Stimulated activated effector memory CD8-positive, alpha-beta T cell treated with anti-CD3 and anti-CD28 coated beads, Interleukin-12 subunit alpha, Interleukin-12 subunit beta, amount 100 ng/mL, for 72 hours (primary cell): ENCODE data around the gene HJURP.

ENCODE experiments used
- ATAC-seq: fragments of 150-1000 bp; cut with Tn5 transposase; 2 replicates; pipeline ENCODE4 v1.10.0; 2021
- DNase-seq, 2 donors: peaks; one replicate each; pipeline ENCODE4 v3.0.0; 2021 to 2022; ENCODE audit warnings: low spot score in 2 of 2
- H3K27ac Mint-ChIP-seq: one replicate; pipeline ENCODE4 v1.8.0; 2022; ENCODE audit warnings: mild to moderate bottlenecking, mixed read lengths
- H3K36me3 Mint-ChIP-seq: one replicate; pipeline ENCODE4 v1.8.0; 2022; ENCODE audit warnings: mild to moderate bottlenecking, mixed read lengths
- H3K4me1 Mint-ChIP-seq: one replicate; pipeline ENCODE4 v1.8.0; 2022; ENCODE audit warnings: mixed read lengths
- H3K4me3 Mint-ChIP-seq: one replicate; pipeline ENCODE4 v1.8.0; 2022; ENCODE audit warnings: mild to moderate bottlenecking, mixed read lengths
- H3K9me3 Mint-ChIP-seq: one replicate; pipeline ENCODE4 v1.8.0; 2022; ENCODE audit warnings: mixed read lengths

Gene HJURP

GRCh38 chr2:233817361-233817911, 36.9 kb downstream of the HJURP start:
- peaks cover 4% of the 10 kb centered on the region for H3K4me1 Mint-ChIP-seq
- no peak overlapping the region for H3K27ac Mint-ChIP-seq
- no peak for ATAC-seq
- no peaks in the 10 kb centered on the region for H3K9me3 Mint-ChIP-seq
- no peak for DNase-seq
- no peaks in the 10 kb centered on the region for H3K36me3 Mint-ChIP-seq
- no peak overlapping the region for H3K4me3 Mint-ChIP-seq

DNA sequence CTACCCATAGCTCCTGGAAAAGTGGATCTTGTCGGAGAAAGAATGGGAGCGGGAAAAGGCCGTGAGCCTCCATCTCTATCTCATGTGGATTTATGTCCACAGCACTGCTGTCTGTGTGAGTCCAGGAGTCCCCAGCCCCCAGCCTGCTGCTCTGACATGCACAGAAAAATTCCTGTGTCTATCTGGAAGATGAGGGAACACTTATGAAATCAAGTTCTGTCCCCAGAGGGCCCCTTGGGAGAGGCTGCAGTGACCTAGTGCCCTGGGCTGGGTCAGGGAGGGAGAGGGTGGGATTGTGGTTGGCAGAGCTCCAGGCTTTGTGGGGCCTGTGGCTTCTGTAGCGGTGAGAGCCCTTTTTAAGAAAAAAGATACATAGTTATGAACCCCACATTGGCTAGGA, 37.6 kb downstream of the HJURP start:
- H3K36me3 Mint-ChIP-seq, result no peaks in the 10 kb centered on the region
- H3K4me3 Mint-ChIP-seq, result no peak overlapping the region
- H3K4me1 Mint-ChIP-seq, result peaks cover 4% of the 10 kb centered on the region
- ATAC-seq (no peak), DNase-seq (no peak)
- H3K27ac Mint-ChIP-seq, result no peak overlapping the region
- no peaks in the 10 kb centered on the region for H3K9me3 Mint-ChIP-seq

DNA sequence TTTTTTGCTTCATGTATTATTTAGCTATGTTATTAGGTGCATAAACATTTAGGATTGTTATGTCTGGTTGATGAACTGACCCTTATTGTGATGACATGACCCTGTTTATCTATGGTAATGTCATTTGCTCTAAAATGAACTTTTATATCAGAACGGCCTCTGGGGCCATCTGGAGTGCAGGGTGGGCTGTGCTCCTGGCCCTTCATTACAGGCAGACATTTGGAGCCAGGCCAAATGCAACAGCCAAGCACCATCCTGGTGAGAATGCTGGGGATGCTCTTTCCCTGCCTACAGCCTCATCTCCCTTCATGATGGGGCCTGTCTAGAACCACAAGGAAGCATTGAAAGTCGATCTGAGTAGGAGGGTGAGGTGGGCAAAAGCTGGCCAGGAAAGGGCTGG, 38.0 kb downstream of the HJURP start:
- Mint-ChIP-seq H3K4me3 (no peak overlapping the region), H3K4me1 (peaks cover 4% of the 10 kb centered on the region), H3K36me3 (no peaks in the 10 kb centered on the region), H3K27ac (no peak overlapping the region), H3K9me3 (no peaks in the 10 kb centered on the region)
- DNase-seq (no peak), ATAC-seq (no peak)

DNA sequence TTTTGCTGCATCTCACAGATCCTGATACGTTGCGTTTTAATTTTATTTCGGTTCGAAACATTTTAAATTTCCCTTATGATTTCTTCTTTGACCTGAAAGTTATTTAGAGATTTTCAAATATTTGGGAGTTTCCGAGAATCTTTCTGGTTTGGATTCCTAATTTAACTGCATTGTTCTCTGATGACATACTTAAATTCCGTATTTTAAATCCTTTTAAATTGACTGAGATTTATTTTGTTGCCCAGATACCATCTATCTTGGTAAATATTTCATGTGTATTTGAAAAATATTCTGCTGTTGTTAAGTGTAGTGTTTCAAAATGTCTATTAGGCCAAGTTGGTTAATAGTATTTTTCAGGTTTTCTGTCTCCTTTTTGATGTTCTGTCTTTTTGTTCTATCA, 38.5 kb downstream of the HJURP start:
- Mint-ChIP-seq H3K27ac (no peak overlapping the region), H3K4me3 (no peak overlapping the region), H3K36me3 (no peaks in the 10 kb centered on the region), H3K9me3 (no peaks in the 10 kb centered on the region), H3K4me1 (peaks cover 4% of the 10 kb centered on the region)
- ATAC-seq (no peak), DNase-seq (no peak)

GRCh38 chr2:233814056-233814835, 40.1 kb downstream of the HJURP start:
- no peaks in the 10 kb centered on the region for H3K9me3 Mint-ChIP-seq
- ATAC-seq, result no peak

DNA sequence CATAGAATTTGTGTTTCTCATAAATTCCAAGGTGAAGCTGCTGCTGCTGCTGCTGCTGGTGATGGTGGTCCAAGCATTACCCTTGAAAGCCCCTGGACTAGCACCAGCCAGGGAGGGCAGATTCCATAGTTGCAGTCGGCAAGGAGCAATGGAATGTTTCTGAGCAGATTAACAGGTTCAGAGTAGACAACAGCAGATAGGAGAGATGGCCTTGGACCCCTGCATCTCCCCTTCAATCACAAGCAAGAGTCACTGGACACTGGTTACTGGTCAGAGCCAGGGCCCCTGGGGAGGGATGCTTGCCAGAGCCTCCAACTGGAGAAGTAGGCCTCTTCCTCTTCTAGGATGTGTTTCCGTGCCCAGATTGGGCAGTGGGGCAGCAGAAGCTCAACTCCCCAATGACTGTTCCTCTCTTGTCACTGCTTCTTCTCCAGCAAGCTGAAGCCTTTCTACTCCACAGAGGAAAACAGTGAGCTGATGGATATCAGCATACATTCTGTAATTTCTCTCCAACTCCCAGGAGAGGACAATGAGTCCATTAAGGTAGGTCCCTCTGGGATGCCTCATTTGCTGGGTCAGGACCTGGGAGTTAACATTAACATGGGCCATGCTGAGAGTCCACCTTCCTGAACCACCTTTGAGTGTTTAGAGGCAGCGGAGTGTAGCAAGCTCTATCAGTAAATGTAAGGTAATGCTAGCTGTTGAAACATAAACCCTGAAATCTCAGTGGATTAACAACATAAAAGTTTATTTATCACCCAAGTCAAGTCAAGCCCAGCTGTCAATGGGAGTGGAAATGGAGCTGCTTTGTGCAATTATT, 40.9 kb downstream of the HJURP start:
- Mint-ChIP-seq H3K4me1 (peaks cover 4% of the 10 kb centered on the region), H3K4me3 (no peak overlapping the region), H3K27ac (no peak overlapping the region), H3K36me3 (no peaks in the 10 kb centered on the region), H3K9me3 (no peaks in the 10 kb centered on the region)
- DNase-seq, result no peak
- ATAC-seq, result no peak

More at GRCh38 chr2:233814056-233814835, 40.1 kb downstream of the HJURP start:
- Mint-ChIP-seq H3K4me3 (no peak overlapping the region), H3K36me3 (no peaks in the 10 kb centered on the region), H3K27ac (no peak overlapping the region), H3K4me1 (peaks cover 4% of the 10 kb centered on the region)
- no peak for DNase-seq

- Mint-ChIP-seq H3K4me3 (no peak overlapping the region), H3K36me3 (no peaks in the 10 kb centered on the region), H3K9me3 (no peaks in the 10 kb centered on the region), H3K27ac (no peak overlapping the region), H3K4me1 (no peaks in the 10 kb centered on the region)
- DNase-seq (no peak), ATAC-seq (no peak)
Measured at GRCh38 chr2:233811732-233812131, 42.6 kb downstream of the HJURP start.

- DNase-seq (no peak), ATAC-seq (no peak)
- Mint-ChIP-seq H3K4me1 (no peaks in the 10 kb centered on the region), H3K27ac (no peak overlapping the region), H3K9me3 (no peaks in the 10 kb centered on the region), H3K36me3 (no peaks in the 10 kb centered on the region), H3K4me3 (no peak overlapping the region)
Measured at GRCh38 chr2:233811087-233811486, 43.2 kb downstream of the HJURP start.

DNA sequence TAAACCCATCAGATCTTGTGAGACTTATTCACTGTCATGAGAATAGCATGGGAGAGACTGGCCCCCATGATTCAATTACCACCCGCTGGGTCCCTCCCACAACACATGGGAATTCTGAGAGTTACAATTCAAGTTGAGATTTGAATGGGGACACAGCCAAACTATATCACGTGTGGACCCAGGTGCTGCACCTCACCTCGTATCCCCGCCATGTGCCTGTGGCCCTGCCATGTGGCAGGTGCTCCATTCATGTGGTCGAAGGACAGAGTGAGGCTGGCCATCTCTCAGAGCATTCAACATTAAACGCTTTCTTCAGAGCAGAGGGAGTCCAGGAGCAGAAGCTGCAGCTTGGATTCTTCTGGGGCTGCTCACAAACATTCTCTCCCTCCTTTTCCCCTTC, 44.0 kb downstream of the HJURP start:
- H3K9me3 Mint-ChIP-seq, result no peaks in the 10 kb centered on the region
- DNase-seq (no peak), ATAC-seq (no peak)
- H3K36me3 Mint-ChIP-seq, result no peaks in the 10 kb centered on the region
- no peak overlapping the region for H3K4me3 Mint-ChIP-seq
- no peaks in the 10 kb centered on the region for H3K4me1 Mint-ChIP-seq
- no peak overlapping the region for H3K27ac Mint-ChIP-seq

DNA sequence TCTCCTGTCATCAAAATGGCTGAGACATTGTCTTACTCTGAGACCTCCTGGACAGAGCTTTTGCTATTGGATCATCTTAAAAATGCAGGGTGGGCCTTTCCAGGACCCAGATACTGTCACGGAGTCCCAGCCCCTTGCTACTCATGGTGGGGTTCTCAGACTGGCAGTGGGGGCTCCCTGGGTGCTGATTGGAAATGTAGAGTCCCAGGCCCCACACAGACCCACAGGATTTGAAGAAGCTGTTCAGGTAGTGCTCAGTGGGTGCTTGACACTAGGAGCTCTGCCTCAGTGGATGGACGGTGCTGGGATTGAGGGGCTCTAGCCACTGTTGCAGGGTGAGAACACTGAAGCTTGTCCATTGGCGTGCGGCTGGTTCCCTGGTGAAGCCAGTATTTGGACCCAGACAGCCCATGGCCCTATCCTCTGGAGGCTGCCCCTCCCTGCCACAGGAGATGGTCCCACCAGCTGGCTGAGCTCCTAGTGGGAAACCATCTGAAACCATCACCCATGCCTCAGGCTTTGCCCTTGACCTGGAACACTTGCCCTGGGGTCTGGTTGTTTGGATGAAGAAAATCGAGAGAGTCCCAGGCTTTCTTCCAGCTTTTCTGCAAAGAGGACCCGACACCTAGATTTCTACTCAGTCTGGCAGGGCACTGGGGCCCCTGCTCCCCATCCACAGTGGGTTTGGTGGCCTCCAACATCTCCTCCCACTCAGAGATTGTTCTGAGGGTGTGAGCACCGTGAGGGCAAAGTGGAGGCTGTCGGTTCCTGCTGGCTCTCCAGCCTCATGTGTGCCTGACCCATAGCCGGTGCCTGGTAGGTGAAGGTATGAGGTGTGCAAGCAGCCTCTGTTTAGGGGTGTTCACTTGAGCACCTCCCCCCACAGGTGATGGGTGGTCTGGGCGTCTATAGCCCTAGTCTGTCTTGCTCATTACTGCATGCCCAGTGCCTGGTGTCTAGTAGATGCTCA, 46.1 kb downstream of the HJURP start:
- Mint-ChIP-seq H3K36me3 (no peaks in the 10 kb centered on the region), H3K27ac (no peak overlapping the region), H3K4me3 (no peak overlapping the region), H3K9me3 (no peaks in the 10 kb centered on the region), H3K4me1 (no peaks in the 10 kb centered on the region)
- no peak for ATAC-seq
- DNase-seq, result no peak

- DNase-seq, result no peak
- H3K4me1 Mint-ChIP-seq, result no peaks in the 10 kb centered on the region
- no peak overlapping the region for H3K4me3 Mint-ChIP-seq
- ATAC-seq, result no peak
- H3K27ac Mint-ChIP-seq, result no peak overlapping the region
- no peaks in the 10 kb centered on the region for H3K9me3 Mint-ChIP-seq
- H3K36me3 Mint-ChIP-seq, result no peaks in the 10 kb centered on the region
Measured at GRCh38 chr2:233807215-233807865, 47.0 kb downstream of the HJURP start.

DNA sequence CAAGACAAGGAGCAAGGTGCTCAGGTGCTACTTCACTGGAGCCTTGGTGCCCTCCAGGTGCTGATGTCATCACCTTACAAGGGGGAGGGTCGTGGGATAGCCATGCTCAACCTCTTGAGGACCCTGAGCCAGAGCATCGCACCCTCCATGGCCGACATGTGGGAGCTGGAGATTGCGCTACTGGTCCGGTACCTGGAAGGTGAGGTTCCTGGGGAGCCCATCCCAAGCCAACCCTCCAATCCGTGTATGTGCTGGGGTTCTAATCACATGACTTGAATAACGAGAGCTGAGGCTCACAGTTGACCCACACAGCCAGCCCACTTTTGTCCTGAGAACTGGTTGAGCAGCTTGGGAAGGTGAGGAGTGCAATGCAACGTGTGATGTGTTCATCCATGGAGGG, 50.3 kb downstream of the HJURP start:
- no peaks in the 10 kb centered on the region for H3K9me3 Mint-ChIP-seq

GRCh38 chr2:233803292-233803911, 50.9 kb downstream of the HJURP start:
- Mint-ChIP-seq H3K4me1 (peaks cover 7% of the 10 kb centered on the region), H3K4me3 (no peak overlapping the region), H3K36me3 (no peaks in the 10 kb centered on the region), H3K9me3 (no peaks in the 10 kb centered on the region), H3K27ac (no peak overlapping the region)
- DNase-seq (no peak), ATAC-seq (no peak)

More for the DNA sequence above, 50.3 kb downstream of the HJURP start:
- Mint-ChIP-seq H3K4me3 (no peak overlapping the region), H3K4me1 (peaks cover 7% of the 10 kb centered on the region), H3K36me3 (no peaks in the 10 kb centered on the region), H3K27ac (no peak overlapping the region)
- ATAC-seq, result no peak
- DNase-seq, result no peak

DNA sequence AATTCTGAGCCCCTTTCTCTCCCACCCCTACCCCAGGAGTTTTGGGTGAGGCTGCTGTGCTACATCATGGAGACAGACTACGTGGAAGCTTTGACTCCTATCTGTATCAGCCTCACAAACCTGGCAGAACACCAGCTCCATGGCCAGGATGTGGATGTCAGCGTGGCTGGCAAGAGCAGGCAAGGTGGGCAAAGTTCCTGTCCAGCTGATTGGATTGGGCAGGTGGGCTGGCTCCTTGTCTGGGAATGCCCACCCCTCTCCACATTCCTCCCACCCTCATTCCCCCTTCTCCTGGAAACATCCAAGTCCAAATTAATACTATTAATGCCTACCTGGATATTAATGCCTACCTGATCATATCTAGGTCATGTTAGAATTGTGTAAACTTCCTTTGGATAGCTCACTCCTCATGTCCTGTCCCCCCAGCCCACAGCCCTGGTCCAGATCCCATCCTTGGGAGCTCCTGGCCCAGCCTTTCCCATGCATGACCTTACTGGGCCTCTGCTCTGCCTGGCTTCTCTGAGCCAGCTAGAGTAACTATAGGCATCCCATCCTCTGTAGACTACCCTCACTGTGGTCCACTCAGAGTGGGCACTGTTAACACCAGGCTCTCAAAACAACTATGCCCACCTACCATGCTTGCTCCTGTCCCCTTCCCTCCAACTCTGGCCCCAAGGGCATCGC, 52.1 kb downstream of the HJURP start:
- DNase-seq (no peak), ATAC-seq (no peak)
- H3K27ac Mint-ChIP-seq, result no peak overlapping the region
- no peak overlapping the region for H3K4me3 Mint-ChIP-seq
- peaks cover 7% of the 10 kb centered on the region for H3K4me1 Mint-ChIP-seq
- no peaks in the 10 kb centered on the region for H3K9me3 Mint-ChIP-seq
- no peaks in the 10 kb centered on the region for H3K36me3 Mint-ChIP-seq
